HepG2 (cell line): ENCODE results near the gene PWP1. TPM values are rescaled to one million over a fixed set of nuclear protein-coding genes. Genes with fewer than 3 reads are reported as not detected.

Experiments
- ATF7 ChIP-seq, 2 experiments: fragments of 450-650 bp in 1 of 2; sonication (generic) in 1 of 2; formaldehyde crosslinking in 1 of 2; IDR thresholded peaks; 2 replicates each; pipeline versions ENCODE4 v1.4.0 to v1.6.1; 2016 to 2020; ENCODE audit warnings: antibody characterized with exemption in 1 of 2, mild to moderate bottlenecking in 1 of 2, missing genetic modification reagents in 1 of 2
- CENPT ChIP-seq: sonication (generic); formaldehyde crosslinking; IDR thresholded peaks from 2 replicates; pipeline ENCODE4 v1.8.0; 2022; ENCODE audit warnings: low read depth, mild to moderate bottlenecking, moderate library complexity, missing genetic modification reagents
- DPF2 ChIP-seq: sonication (generic); formaldehyde crosslinking; IDR thresholded peaks from 2 replicates; pipeline ENCODE4 v1.4.0; 2020; ENCODE audit warnings: mild to moderate bottlenecking, low read depth, missing genetic modification reagents, borderline replicate concordance
- EEA1 ChIP-seq: sonication (generic); formaldehyde crosslinking; IDR thresholded peaks from 2 replicates; pipeline ENCODE4 v1.5.1; 2020; ENCODE audit warnings: mild to moderate bottlenecking, missing genetic modification reagents, borderline replicate concordance
- EP300 ChIP-seq, 3 experiments: sonication (generic) in 1 of 3; formaldehyde crosslinking in 1 of 3; IDR thresholded peaks; 2 replicates each; pipeline versions ENCODE4 v1.5.1 to v1.6.1; 2011 to 2020; ENCODE audit warnings: low read depth in 2 of 3, low read length in 2 of 3, borderline replicate concordance in 1 of 3, improper control_type of control experiment in 1 of 3, mild to moderate bottlenecking in 1 of 3, missing genetic modification reagents in 1 of 3, moderate library complexity in 1 of 3
- EZH2 ChIP-seq: conservative IDR thresholded peaks from 2 replicates; pipeline ENCODE4 v1.6.1; 2012; ENCODE audit warnings: mild to moderate bottlenecking, low read depth, low read length, moderate library complexity
- KDM5A ChIP-seq: fragments of 200-600 bp; sonication (generic); IDR thresholded peaks from 2 replicates; pipeline ENCODE4 v1.7.0; 2018; ENCODE audit warnings: antibody characterized with exemption, mild to moderate bottlenecking, low read length, borderline replicate concordance
- KLF16 ChIP-seq, 2 experiments: sonication (generic) in 1 of 2; formaldehyde crosslinking in 1 of 2; IDR thresholded peaks; 2 replicates each; pipeline versions ENCODE4 v1.6.1 to v1.8.0; 2016 to 2023; ENCODE audit warnings: missing genetic modification reagents in 2 of 2, missing compliant biosample characterization in 1 of 2
- NR2C2 ChIP-seq: sonication (generic); formaldehyde crosslinking; IDR thresholded peaks from 2 replicates; pipeline ENCODE4 v1.4.0; 2020; ENCODE audit warnings: missing genetic modification reagents, mild to moderate bottlenecking, moderate library complexity, borderline replicate concordance
- NR2F6 ChIP-seq, 2 experiments: IDR thresholded peaks; 2 replicates each; pipeline ENCODE4 v1.6.1; 2016; ENCODE audit warnings: antibody characterized with exemption in 1 of 2, mild to moderate bottlenecking in 1 of 2
- PLRG1 ChIP-seq: fragments of 450-650 bp; conservative IDR thresholded peaks from 2 replicates; pipeline ENCODE4 v1.6.1; 2016
- RARA ChIP-seq: IDR thresholded peaks from 2 replicates; pipeline ENCODE4 v1.6.1; 2016; ENCODE audit warnings: missing genetic modification reagents, missing compliant biosample characterization
- TEAD2 ChIP-seq: sonication (generic); formaldehyde crosslinking; IDR thresholded peaks from 2 replicates; pipeline ENCODE4 v1.9.0; 2021; ENCODE audit warnings: missing genetic modification reagents
- TRAFD1 ChIP-seq: sonication (generic); formaldehyde crosslinking; IDR thresholded peaks from 2 replicates; pipeline ENCODE4 v1.5.1; 2020; ENCODE audit warnings: missing genetic modification reagents, mild to moderate bottlenecking, borderline replicate concordance
- ZNF205 ChIP-seq: IDR thresholded peaks from 2 replicates; pipeline ENCODE4 v1.6.1; 2018; ENCODE audit warnings: missing biosample characterization, missing genetic modification reagents
- ZNF235 ChIP-seq: sonication (generic); formaldehyde crosslinking; IDR thresholded peaks from 2 replicates; pipeline ENCODE4 v1.8.1; 2023; ENCODE audit warnings: mild to moderate bottlenecking, missing genetic modification reagents, borderline replicate concordance
- ZNF256 ChIP-seq: sonication (generic); formaldehyde crosslinking; conservative IDR thresholded peaks from 2 replicates; pipeline ENCODE4 v1.4.0; 2020; ENCODE audit warnings: missing genetic modification reagents
- ZNF33A ChIP-seq: sonication (generic); formaldehyde crosslinking; IDR thresholded peaks from 2 replicates; pipeline ENCODE4 v1.5.1; 2020; ENCODE audit warnings: missing genetic modification reagents, mild to moderate bottlenecking, moderate library complexity, borderline replicate concordance
- ZNF431 ChIP-seq: sonication (generic); formaldehyde crosslinking; IDR thresholded peaks from 2 replicates; pipeline ENCODE4 v1.9.0; 2022; ENCODE audit warnings: missing genetic modification reagents, low read depth, mild to moderate bottlenecking, borderline replicate concordance
- ZNF577 ChIP-seq: sonication (generic); formaldehyde crosslinking; IDR thresholded peaks from 2 replicates; pipeline ENCODE4 v1.4.0; 2020; ENCODE audit warnings: mild to moderate bottlenecking, low read depth, missing genetic modification reagents, borderline replicate concordance
- ZNF773 ChIP-seq: sonication (generic); formaldehyde crosslinking; IDR thresholded peaks from 2 replicates; pipeline ENCODE4 v1.4.0; 2020; ENCODE audit warnings: missing genetic modification reagents, borderline replicate concordance
- ZSCAN20 ChIP-seq: sonication (generic); formaldehyde crosslinking; IDR thresholded peaks from 2 replicates; pipeline ENCODE4 v1.4.0; 2020; ENCODE audit warnings: missing genetic modification reagents, mild to moderate bottlenecking, borderline replicate concordance
- polyA plus RNA-seq, 8 experiments: library from polyadenylated mRNA; depleted of rRNA in 3 of 8; stranded (reverse) in 7 of 8; unstranded in 1 of 8; fragments of >200 nt; fragmentation: Illumina TruSeq in 4 of 8; extraction: Trizol in 4 of 8; gene quantifications; 2 replicates each; pipeline versions ENCODE4 v1.2.1 to v1.2.3, GENCODE V29; 2011 to 2016; ENCODE audit warnings: low read depth in 4 of 8, missing spikeins in 1 of 8, mixed read lengths in 1 of 8; ENCODE audit not compliant: insufficient read depth in 1 of 8
- total RNA-seq, 5 experiments: library from RNA; depleted of rRNA; stranded (reverse); fragments of >200 nt; fragmentation: Illumina TruSeq; extraction: Trizol; gene quantifications; 2 replicates each; pipeline ENCODE4 v1.2.3, GENCODE V29; 2016; ENCODE audit warnings: low read depth in 1 of 5
- TF ChIP-seq, protein P1 (sequence below): sonication (generic); formaldehyde crosslinking; IDR thresholded peaks from 2 replicates; pipeline ENCODE4 v1.4.0; 2020; ENCODE audit warnings: missing genetic modification reagents
- TF ChIP-seq, protein P2 (sequence below): sonication (generic); formaldehyde crosslinking; IDR thresholded peaks from 2 replicates; pipeline ENCODE4 v1.8.1; 2023; ENCODE audit warnings: mild to moderate bottlenecking, missing genetic modification reagents, borderline replicate concordance

PWP1 gene
- total and polyA plus RNA-seq, 2 of the 13 experiments (the other 11 are each of a cell fraction or from before 2014, with no cell fraction given): 65.9 to 70.2 TPM

GRCh38 chr12:107685360-107686248 lies at the start of gene PWP1 (continued):
- TF ChIP-seq ZNF431 (CRISPR knock-in tag) (peak; percentile 79; the same call in 1 of the 2 replicates), EZH2 (no peak), ZNF235 (CRISPR knock-in tag) (peak; percentile 77; the same call in 1 of the 2 replicates), DPF2 (peak; percentile 46; the same call in 1 of the 2 replicates), ZNF256 (CRISPR knock-in tag) (peak; percentile 80; the same call in 1 of the 2 replicates), KDM5A (peak; percentile 95), CENPT (CRISPR knock-in tag) (no peak), RARA (CRISPR knock-in tag) (peak; percentile 82), NR2F6 (IDR thresholded peaks at IDR 0.05) (no peak), NR2F6 (CRISPR knock-in tag; IDR thresholded peaks at IDR 0.05) (peak; percentile 29; the same call in 1 of the 2 replicates), TRAFD1 (peak; percentile 98; the same call in 1 of the 2 replicates), TEAD2 (CRISPR knock-in tag) (no peak; the same call in 1 of the 2 replicates), NR2C2 (CRISPR knock-in tag) (peak; percentile 76; the same call in 1 of the 2 replicates), ZSCAN20 (CRISPR knock-in tag) (no peak), PLRG1 (no peak), EEA1 (CRISPR knock-in tag) (0 out of 2 replicates have a peak, but pooled peaks have one; percentile 32), ZNF773 (CRISPR knock-in tag) (peak; percentile 56; the same call in 1 of the 2 replicates), KLF16 (CRISPR knock-in tag; IDR thresholded peaks at IDR 0.05) (peak in 1 of 2 experiments; percentile 52; a peak in 2 of 4 replicates), ZNF33A (CRISPR knock-in tag) (0 out of 2 replicates have a peak, but pooled peaks have one; percentile 71), ZNF577 (CRISPR knock-in tag) (no peak), ATF7 (IDR thresholded peaks at IDR 0.05) (no peak), ATF7 (CRISPR knock-in tag; IDR thresholded peaks at IDR 0.05) (no peak), ZNF205 (0 out of 2 replicates have a peak, but pooled peaks have one; percentile 49), EP300 (IDR thresholded peaks at IDR 0.05; ENCODE audit: low read depth in 2 of 2, low read length in 2 of 2) (peak in 1 of 2 experiments; percentile 30; a peak in 2 of 4 replicates), EP300 (CRISPR knock-in tag; IDR thresholded peaks at IDR 0.05; ENCODE audit: borderline replicate concordance) (peak; percentile 42; the same call in 1 of the 2 replicates)
- TF ChIP-seq, protein P1, sequence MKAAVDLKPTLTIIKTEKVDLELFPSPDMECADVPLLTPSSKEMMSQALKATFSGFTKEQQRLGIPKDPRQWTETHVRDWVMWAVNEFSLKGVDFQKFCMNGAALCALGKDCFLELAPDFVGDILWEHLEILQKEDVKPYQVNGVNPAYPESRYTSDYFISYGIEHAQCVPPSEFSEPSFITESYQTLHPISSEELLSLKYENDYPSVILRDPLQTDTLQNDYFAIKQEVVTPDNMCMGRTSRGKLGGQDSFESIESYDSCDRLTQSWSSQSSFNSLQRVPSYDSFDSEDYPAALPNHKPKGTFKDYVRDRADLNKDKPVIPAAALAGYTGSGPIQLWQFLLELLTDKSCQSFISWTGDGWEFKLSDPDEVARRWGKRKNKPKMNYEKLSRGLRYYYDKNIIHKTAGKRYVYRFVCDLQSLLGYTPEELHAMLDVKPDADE: peak; percentile 48; the same call in 1 of the 2 replicates
- TF ChIP-seq, protein P2, sequence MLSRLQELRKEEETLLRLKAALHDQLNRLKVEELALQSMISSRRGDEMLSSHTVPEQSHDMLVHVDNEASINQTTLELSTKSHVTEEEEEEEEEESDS (CRISPR knock-in tag): no peak
